ENCODE results near the gene PARP16. TPM values are rescaled to one million over a fixed set of nuclear protein-coding genes. Genes with fewer than 3 reads are reported as not detected.

Gene PARP16
- total RNA-seq, 1 experiment from 2014 or later = 4.7 TPM

GRCh38 chr15:65214010-65214409 is 72.7 kb downstream of the PARP16 start (continued):
- no peak for TF ChIP-seq ARID4B (CRISPR knock-in tag; IDR thresholded peaks at IDR 0.05; ENCODE audit: borderline replicate concordance)
- no peak for TF ChIP-seq PRDM15 (CRISPR knock-in tag; IDR thresholded peaks at IDR 0.05)
- no peak for TF ChIP-seq PRRX2 (CRISPR knock-in tag; IDR thresholded peaks at IDR 0.05)
- TF ChIP-seq IRF2 (CRISPR knock-in tag; IDR thresholded peaks at IDR 0.05; ENCODE audit: borderline replicate concordance, low read depth) = no peak
- no peak for TF ChIP-seq EMX1 (CRISPR knock-in tag; IDR thresholded peaks at IDR 0.05)
- no peak for TF ChIP-seq USF1 (CRISPR knock-in tag; IDR thresholded peaks at IDR 0.05)
- TF ChIP-seq NR1H2 (CRISPR knock-in tag; IDR thresholded peaks at IDR 0.05) = no peak
- TF ChIP-seq GTF2I (CRISPR knock-in tag; conservative IDR thresholded peaks at IDR 0.05) = no peak
- no peak for TF ChIP-seq E2F1 (CRISPR knock-in tag; IDR thresholded peaks at IDR 0.05)
- no peak for TF ChIP-seq CDX4 (CRISPR knock-in tag; IDR thresholded peaks at IDR 0.05; ENCODE audit: borderline replicate concordance)
- TF ChIP-seq AFF4 (CRISPR knock-in tag; IDR thresholded peaks at IDR 0.05; ENCODE audit: borderline replicate concordance) = no peak

GRCh38 chr15:65213241-65213640 is 73.4 kb downstream of the PARP16 start:
- Mint-ChIP-seq H3K27ac (no peak overlapping the region), H3K4me1 (no peaks in the 10 kb centered on the region; the same call in 1 of the 2 replicates), H3K9me3 (no peaks in the 10 kb centered on the region), H3K4me3 (no peak overlapping the region), H3K27me3 (ENCODE audit: low read depth) (no peaks in the 10 kb centered on the region), H3K36me3 (no peaks in the 10 kb centered on the region)
- ATAC-seq = no peak
- POLR2A ChIA-PET = no interaction called here
- no peak for DNase-seq (ENCODE audit: low spot score)
- CTCF ChIA-PET = interaction anchor here (1.3 to 2.1 kb wide), 2 partner anchors 58 to 73 kb away, joined by 3 to 20 read pairs; partner anchors contain the start of gene PARP16
- TF ChIP-seq JAZF1 (CRISPR knock-in tag; IDR thresholded peaks at IDR 0.05) = no peak
- no peak for TF ChIP-seq FOXJ3 (CRISPR knock-in tag; IDR thresholded peaks at IDR 0.05; ENCODE audit: borderline replicate concordance)
- TF ChIP-seq FOXK1 (CRISPR knock-in tag; IDR thresholded peaks at IDR 0.05) = no peak
- no peak for TF ChIP-seq FOXP1 (CRISPR knock-in tag; IDR thresholded peaks at IDR 0.05; ENCODE audit: borderline replicate concordance)
- no peak for TF ChIP-seq ZMAT4 (CRISPR knock-in tag; IDR thresholded peaks at IDR 0.05)
- TF ChIP-seq RELA (CRISPR knock-in tag; IDR thresholded peaks at IDR 0.05; ENCODE audit: borderline replicate concordance) = no peak
- no peak for TF ChIP-seq ZNF232 (CRISPR knock-in tag; IDR thresholded peaks at IDR 0.05)
- TF ChIP-seq HMGA2 (CRISPR knock-in tag; IDR thresholded peaks at IDR 0.05) = no peak
- no peak for TF ChIP-seq ZNF423 (CRISPR knock-in tag; IDR thresholded peaks at IDR 0.05)
- no peak for TF ChIP-seq ZNF396 (CRISPR knock-in tag; IDR thresholded peaks at IDR 0.05; ENCODE audit: borderline replicate concordance)
